Activated B cell treated with CpG ODN at 0.5 μM for 24 hours (primary cell): ENCODE results near the gene FBXL13. TPM values are rescaled to one million over a fixed set of nuclear protein-coding genes. Genes with fewer than 3 reads are reported as not detected.

Experiments used
- ATAC-seq: fragments of 200-7000 bp; cut with Tn5 transposase; one replicate; pipeline ENCODE4 v1.10.0; 2021; ENCODE audit warnings: low read depth, mild to moderate bottlenecking, moderate library complexity
- CTCF ChIA-PET: fragments of 350-600 bp; sonication (Branson Sonifier 250); formaldehyde crosslinking; loops from one replicate; lab custom pipeline; 2021; ENCODE audit warnings: antibody characterized with exemption; lab: Charles Lee
- POLR2A ChIA-PET: fragments of 350-600 bp; sonication (Branson Sonifier 250); formaldehyde crosslinking; loops from one replicate; lab custom pipeline; 2021; ENCODE audit warnings: antibody characterized with exemption; lab: Charles Lee
- DNase-seq: peaks from one replicate; pipeline ENCODE4 v3.0.0; 2022
- H3K27ac Mint-ChIP-seq: one replicate; pipeline ENCODE4 v1.8.0; 2020; ENCODE audit warnings: mixed read lengths
- H3K27me3 Mint-ChIP-seq: one replicate; pipeline ENCODE4 v1.8.0; 2021; ENCODE audit warnings: mixed read lengths
- H3K36me3 Mint-ChIP-seq: one replicate; pipeline ENCODE4 v1.8.0; 2021; ENCODE audit warnings: low read depth, mixed read lengths
- H3K4me1 Mint-ChIP-seq: one replicate; pipeline ENCODE4 v1.8.0; 2021; ENCODE audit warnings: mixed read lengths
- H3K4me3 Mint-ChIP-seq: one replicate; pipeline ENCODE4 v1.8.0; 2020; ENCODE audit warnings: mild to moderate bottlenecking, mixed read lengths
- H3K9me3 Mint-ChIP-seq: one replicate; pipeline ENCODE4 v1.8.0; 2020; ENCODE audit warnings: mixed read lengths
- CTCF ChIP-seq: fragments of 200-600 bp; IDR thresholded peaks from one replicate; pipeline ENCODE4 v1.8.0; 2022; ENCODE audit warnings: antibody characterized with exemption, mild to moderate bottlenecking
- intact Hi-C: fragments of 100-400 bp; cut with micrococcal nuclease; formaldehyde crosslinking; loops from one replicate; pipeline ENCODE4 v1.15.1; 2024
- total RNA-seq: library from RNA; stranded (reverse); gene quantifications from 2 replicates; pipeline ENCODE4 v1.2.3, GENCODE V29; 2022

The FBXL13 gene
- total RNA-seq, 1 donor from 2014 or later, result 2.9 TPM

- no peaks in the 10 kb centered on the region for H3K9me3 Mint-ChIP-seq
Observed at GRCh38 chr7:102891693-102892261, 182.8 kb downstream of the FBXL13 start.

GRCh38 chr7:102890971-102891692, 183.5 kb downstream of the FBXL13 start:
- ChIA-PET CTCF (no interaction called here), POLR2A (no interaction called here)
- DNase-seq (no peak), ATAC-seq (no peak)
- intact Hi-C loops, result no loop called here
- no peaks in the 10 kb centered on the region for H3K27me3 Mint-ChIP-seq
- H3K36me3 Mint-ChIP-seq, result no peaks in the 10 kb centered on the region
- H3K4me3 Mint-ChIP-seq, result no peak overlapping the region
- no peak for TF ChIP-seq CTCF
- no peak overlapping the region for H3K27ac Mint-ChIP-seq
- no peaks in the 10 kb centered on the region for H3K9me3 Mint-ChIP-seq
- H3K4me1 Mint-ChIP-seq, result peaks cover 2% of the 10 kb centered on the region

More at GRCh38 chr7:102891693-102892261, 182.8 kb downstream of the FBXL13 start:
- ChIA-PET POLR2A (no interaction called here), CTCF (no interaction called here)
- TF ChIP-seq CTCF, result no peak
- peaks cover 2% of the 10 kb centered on the region for H3K4me1 Mint-ChIP-seq
- intact Hi-C loops, result no loop called here
- H3K36me3 Mint-ChIP-seq, result no peaks in the 10 kb centered on the region
- H3K27ac Mint-ChIP-seq, result no peak overlapping the region
- H3K4me3 Mint-ChIP-seq, result no peak overlapping the region
- no peak for DNase-seq
- no peak for ATAC-seq
- H3K27me3 Mint-ChIP-seq, result no peaks in the 10 kb centered on the region

DNA sequence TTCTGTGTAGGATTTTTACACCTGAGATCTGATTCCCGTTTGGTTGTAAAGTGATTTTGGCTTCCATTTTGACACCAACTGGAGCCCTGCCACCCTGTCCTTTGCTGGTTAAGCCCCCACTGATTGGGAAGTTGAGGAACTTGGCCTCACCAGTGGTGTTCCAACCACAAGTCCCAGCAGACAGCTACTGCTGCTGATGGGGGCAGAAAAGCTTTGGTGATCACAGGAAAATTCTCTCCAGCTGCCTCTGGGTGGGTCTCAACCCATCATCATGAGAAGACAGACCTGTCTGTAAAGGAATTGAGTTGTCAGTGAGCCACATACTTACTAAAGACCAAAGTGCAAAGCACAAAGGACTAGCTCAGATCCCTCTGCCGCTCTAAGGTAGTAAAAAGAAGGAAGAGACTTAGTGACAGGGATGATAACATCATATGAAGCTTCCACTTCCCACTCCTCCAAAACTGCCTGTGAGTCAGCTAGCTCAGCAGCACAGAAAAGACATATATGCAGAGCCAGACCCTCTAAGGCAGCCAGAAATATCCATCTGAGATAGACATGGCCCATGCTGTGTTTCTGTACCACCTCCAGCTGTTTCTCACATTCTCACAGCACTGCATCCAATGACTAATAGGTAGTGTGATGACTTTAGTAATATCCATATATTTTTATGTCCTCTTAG, 184.2 kb downstream of the FBXL13 start:
- ChIA-PET POLR2A (no interaction called here), CTCF (no interaction called here)
- ATAC-seq (no peak), DNase-seq (no peak)
- H3K27me3 Mint-ChIP-seq, result no peaks in the 10 kb centered on the region
- intact Hi-C loops, result no loop called here
- no peak overlapping the region for H3K4me3 Mint-ChIP-seq
- TF ChIP-seq CTCF, result no peak
- H3K4me1 Mint-ChIP-seq, result peaks cover 2% of the 10 kb centered on the region
- no peak overlapping the region for H3K27ac Mint-ChIP-seq
- H3K9me3 Mint-ChIP-seq, result no peaks in the 10 kb centered on the region
- H3K36me3 Mint-ChIP-seq, result no peaks in the 10 kb centered on the region

DNA sequence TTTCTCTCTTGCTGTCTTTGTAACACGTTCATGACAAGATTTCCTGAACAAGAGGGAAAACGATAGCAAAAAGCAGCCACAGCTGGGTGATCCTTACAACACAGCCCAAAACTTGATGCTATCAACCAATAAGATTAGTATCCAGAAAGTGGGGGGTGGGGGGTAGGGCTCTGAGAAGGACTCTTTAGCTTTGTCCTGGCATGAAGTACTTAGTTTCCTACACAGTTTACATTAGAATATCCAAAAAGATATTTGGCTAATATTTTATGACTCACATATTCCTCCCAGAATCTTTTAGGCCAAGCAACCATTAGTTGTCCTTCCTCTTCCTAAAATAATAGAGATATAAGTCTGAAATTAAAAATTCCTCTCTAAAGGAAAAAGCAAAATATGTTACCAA, 184.7 kb downstream of the FBXL13 start:
- Mint-ChIP-seq H3K36me3 (no peaks in the 10 kb centered on the region), H3K9me3 (no peaks in the 10 kb centered on the region), H3K27me3 (no peaks in the 10 kb centered on the region), H3K4me1 (peaks cover 2% of the 10 kb centered on the region), H3K4me3 (no peak overlapping the region), H3K27ac (no peak overlapping the region)
- intact Hi-C loops, result no loop called here
- TF ChIP-seq CTCF, result no peak
- POLR2A ChIA-PET, result no interaction called here
- no peak for DNase-seq
- ATAC-seq, result no peak
- CTCF ChIA-PET, result no interaction called here

- Mint-ChIP-seq H3K4me3 (no peak overlapping the region), H3K9me3 (no peaks in the 10 kb centered on the region), H3K27ac (no peak overlapping the region), H3K4me1 (peaks cover 2% of the 10 kb centered on the region), H3K36me3 (no peaks in the 10 kb centered on the region), H3K27me3 (no peaks in the 10 kb centered on the region)
- ATAC-seq (no peak), DNase-seq (no peak)
- ChIA-PET CTCF (no interaction called here), POLR2A (no interaction called here)
- no peak for TF ChIP-seq CTCF
- intact Hi-C loops, result no loop called here
Observed at GRCh38 chr7:102888561-102889233, 185.9 kb downstream of the FBXL13 start.
